AG09309 (cell line): Measurements from ENCODE around the gene ADIPOR2.

Experiments used
- DNase-seq: peaks from one replicate; pipeline ENCODE4 v3.0.0-alpha.2; 2010; ENCODE audit warnings: low read depth
- H3K4me3 ChIP-seq: 2 replicates; pipeline ENCODE4 v1.5.1; 2011; ENCODE audit warnings: mild to moderate bottlenecking, low read depth, low read length, moderate library complexity; ENCODE audit not compliant: control insufficient read depth
- TF ChIP-seq, protein P1 (sequence below): IDR thresholded peaks from 2 replicates; pipeline ENCODE4 v1.5.1; 2011; ENCODE audit warnings: mild to moderate bottlenecking, low read depth, low read length, inconsistent platforms; ENCODE audit not compliant: insufficient read depth, control insufficient read depth; ENCODE audit errors: missing control alignments

Gene ADIPOR2

DNA sequence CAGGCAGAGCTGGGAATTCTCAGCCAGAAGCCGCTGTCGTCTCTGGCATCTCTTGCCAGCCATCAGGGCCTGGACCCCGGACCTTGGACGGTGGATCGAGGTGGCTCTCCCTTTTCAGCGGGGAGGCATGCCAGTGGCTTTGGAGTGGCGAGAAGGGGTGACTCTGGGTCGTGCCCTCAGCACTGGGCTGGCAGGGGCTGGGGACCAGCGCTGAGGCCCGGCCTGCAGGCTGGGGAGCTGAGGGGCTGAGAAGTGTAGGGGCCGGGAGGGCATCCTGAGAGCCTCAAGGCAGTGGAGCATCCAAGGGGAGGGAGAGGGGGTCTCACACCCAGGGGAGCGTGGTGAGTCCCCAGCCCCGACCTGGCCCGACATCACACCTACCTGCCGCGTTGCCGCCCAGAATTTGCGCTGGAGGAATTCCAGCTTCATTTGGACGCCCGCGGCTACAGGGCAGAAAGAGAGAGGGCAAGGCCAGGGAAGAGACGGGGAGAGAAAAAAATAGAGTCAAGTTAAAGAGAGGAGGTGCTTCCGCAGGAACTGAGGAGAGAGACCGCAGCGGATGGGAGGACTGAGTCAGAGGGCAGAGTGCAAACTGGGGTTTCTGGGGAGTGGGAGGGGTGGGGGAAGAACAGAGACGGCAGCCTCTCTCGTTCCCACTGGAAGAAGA, 120.5 kb downstream of the ADIPOR2 start:
- no peak for DNase-seq
- no peak overlapping the region for H3K4me3 ChIP-seq
- TF ChIP-seq, protein P1, sequence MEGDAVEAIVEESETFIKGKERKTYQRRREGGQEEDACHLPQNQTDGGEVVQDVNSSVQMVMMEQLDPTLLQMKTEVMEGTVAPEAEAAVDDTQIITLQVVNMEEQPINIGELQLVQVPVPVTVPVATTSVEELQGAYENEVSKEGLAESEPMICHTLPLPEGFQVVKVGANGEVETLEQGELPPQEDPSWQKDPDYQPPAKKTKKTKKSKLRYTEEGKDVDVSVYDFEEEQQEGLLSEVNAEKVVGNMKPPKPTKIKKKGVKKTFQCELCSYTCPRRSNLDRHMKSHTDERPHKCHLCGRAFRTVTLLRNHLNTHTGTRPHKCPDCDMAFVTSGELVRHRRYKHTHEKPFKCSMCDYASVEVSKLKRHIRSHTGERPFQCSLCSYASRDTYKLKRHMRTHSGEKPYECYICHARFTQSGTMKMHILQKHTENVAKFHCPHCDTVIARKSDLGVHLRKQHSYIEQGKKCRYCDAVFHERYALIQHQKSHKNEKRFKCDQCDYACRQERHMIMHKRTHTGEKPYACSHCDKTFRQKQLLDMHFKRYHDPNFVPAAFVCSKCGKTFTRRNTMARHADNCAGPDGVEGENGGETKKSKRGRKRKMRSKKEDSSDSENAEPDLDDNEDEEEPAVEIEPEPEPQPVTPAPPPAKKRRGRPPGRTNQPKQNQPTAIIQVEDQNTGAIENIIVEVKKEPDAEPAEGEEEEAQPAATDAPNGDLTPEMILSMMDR: no peak

DNA sequence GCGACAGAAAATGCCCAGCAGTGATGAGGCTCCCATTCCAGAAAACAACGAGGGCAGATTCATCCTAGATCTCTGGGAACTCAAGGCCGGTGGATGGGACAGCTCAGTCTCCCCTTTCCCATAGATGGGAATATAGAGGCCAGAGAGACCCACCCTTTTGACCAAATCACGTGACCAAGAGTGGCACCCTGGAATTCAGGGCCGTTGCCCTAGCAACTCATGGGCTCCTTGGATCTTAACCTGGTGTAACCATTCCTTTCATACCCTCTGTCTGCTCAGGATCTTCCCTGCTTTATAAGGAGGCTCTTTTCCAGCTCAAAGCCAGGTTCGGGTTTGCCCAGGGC, 121.0 kb downstream of the ADIPOR2 start:
- TF ChIP-seq, protein P1: no peak
- DNase-seq: no peak
- no peak overlapping the region for H3K4me3 ChIP-seq

DNA sequence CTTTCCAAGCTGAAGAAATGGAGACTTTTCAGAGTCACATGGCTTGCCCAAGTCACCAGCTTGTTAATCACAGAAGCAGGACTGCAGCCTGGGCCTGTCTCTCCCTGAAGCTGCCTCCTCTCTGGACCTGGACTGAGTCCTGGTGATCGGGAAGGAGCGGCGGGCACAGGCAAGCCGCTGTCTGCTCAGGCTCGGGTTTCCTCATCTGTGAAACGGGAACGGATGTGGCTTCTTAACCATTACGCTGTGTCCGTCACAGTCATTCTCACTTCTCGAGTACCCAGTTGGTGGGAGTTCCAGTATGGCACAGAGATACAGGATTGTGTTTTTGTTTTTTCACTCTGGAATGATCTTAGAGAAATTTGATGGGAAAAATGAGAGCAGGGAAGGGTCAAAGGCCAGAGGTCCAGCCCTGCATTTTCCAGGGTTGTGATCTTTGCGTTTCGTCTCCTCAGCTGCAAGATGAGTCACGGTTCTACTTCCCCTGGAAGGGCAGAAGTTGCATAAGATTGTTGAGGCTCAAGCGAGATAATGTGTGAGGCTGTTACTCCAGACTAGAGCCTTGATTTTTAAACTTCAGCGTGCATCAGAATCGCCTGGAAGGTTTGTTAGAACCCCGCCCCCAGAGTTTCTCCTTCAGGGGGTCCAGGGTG, 121.9 kb downstream of the ADIPOR2 start:
- no peak for DNase-seq
- TF ChIP-seq, protein P1: no peak
- H3K4me3 ChIP-seq: no peak overlapping the region

DNA sequence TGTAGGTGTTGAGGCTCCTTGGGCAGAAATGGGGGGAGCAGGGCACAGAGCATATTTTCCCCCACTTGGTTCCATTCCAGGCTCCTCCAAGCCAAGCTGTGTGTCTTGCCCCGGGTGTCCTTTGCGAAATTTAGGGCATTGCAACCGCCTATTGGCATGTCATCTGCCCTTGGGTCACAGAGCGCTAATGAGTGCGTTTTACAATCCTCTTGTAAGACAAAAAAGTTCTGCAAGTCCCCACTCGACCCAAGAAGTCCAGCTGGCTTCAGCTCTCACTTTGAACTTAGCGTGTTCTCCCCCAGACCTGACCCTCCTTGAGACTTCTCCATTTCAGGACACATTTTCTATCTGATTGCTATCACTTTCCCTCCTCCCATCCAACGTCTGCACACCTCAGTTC, 123.4 kb downstream of the ADIPOR2 start:
- no peak overlapping the region for H3K4me3 ChIP-seq
- TF ChIP-seq, protein P1: no peak
- no peak for DNase-seq

DNA sequence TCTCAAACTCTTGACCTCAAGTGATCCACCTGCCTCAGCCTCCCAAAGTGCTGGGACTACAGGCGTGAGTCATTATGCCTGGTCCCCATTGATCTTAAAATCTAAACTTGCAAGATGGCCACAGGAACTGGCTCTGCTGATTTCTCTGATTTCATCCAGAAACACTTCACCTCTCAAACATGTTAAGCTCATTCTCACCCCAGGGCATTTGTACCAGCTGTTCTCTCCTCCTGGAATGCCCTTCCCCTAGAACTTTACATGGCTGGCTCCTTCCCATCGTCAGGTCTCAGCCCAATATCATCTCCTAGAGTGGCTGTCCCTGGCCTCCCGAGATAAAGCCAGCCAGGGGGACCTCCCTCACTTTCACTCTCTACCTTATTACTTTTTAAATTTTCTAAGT, 124.2 kb downstream of the ADIPOR2 start:
- TF ChIP-seq, protein P1: no peak
- no peak overlapping the region for H3K4me3 ChIP-seq
- DNase-seq: no peak

DNA sequence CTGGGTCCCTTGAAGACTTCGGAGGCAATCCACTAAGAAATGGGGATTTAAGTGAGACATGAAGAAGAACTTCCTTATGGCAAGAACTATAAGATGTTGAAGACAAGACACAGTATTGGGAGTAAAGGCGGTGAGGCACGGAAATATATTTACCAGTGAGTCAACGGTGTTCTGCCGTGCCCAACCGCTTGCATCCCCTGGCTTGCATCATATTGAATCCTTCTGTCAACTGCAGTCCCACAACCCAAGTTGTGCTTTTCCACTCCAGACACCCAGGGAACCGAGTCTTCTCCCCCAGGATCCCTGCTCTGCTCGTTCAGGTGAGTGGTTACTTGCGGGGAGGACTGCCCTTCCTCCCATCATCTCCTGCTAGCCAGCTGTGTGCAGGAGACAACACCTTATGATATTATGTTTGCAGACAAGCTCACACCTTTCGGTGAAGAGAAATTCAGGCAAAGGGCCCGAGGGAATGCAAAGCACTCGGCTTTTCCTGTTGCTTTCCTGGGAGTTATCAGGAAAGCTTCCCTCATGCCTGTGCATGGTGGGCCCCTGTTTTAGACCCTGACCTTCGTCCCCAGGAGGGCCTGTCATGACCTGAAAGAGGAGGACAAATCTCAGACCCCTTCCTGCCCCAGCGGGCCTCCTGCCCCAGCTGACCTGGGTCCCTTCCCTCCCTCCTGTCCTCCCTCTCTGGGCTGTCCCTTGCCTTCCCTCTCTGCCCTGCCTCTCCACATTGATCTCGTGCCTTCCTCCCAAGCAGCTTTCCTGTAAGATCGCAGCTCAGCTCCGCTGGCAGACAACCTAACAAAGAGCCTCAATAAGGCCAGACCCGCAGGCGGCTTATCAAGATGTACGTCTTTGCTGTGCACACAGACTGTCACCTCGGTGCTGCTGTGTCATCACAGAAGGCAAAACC, 125.2 kb downstream of the ADIPOR2 start:
- TF ChIP-seq, protein P1: no peak
- no peak for DNase-seq
- no peak overlapping the region for H3K4me3 ChIP-seq
